Fibroblast of pulmonary artery (primary cell): ENCODE results near the gene OR3A2.
"Not testable (repeated sequence)": the region's sequence is repeated elsewhere in the genome, so short reads cannot be mapped to it uniquely, and the experiment has no call there.

ENCODE experiments used
- DNase-seq: peaks from one replicate; pipeline ENCODE4 v3.0.0-alpha.2; 2010; ENCODE audit warnings: low read depth
- H3K4me3 ChIP-seq: replicated peaks from 2 replicates; pipeline ENCODE4 v1.5.1; 2011; ENCODE audit warnings: low read depth, mild to moderate bottlenecking, control low read depth, low read length, moderate library complexity
- TF ChIP-seq, protein P1 (sequence below): IDR thresholded peaks from 2 replicates; pipeline ENCODE4 v1.5.1; 2011; ENCODE audit warnings: mild to moderate bottlenecking, control low read depth, low read length, inconsistent platforms; ENCODE audit errors: missing control alignments

OR3A2 gene

GRCh38 chr17:3401786-3402185 lies 15.7 kb upstream of the OR3A2 start:
- DNase-seq, result no peak
- TF ChIP-seq, protein P1, sequence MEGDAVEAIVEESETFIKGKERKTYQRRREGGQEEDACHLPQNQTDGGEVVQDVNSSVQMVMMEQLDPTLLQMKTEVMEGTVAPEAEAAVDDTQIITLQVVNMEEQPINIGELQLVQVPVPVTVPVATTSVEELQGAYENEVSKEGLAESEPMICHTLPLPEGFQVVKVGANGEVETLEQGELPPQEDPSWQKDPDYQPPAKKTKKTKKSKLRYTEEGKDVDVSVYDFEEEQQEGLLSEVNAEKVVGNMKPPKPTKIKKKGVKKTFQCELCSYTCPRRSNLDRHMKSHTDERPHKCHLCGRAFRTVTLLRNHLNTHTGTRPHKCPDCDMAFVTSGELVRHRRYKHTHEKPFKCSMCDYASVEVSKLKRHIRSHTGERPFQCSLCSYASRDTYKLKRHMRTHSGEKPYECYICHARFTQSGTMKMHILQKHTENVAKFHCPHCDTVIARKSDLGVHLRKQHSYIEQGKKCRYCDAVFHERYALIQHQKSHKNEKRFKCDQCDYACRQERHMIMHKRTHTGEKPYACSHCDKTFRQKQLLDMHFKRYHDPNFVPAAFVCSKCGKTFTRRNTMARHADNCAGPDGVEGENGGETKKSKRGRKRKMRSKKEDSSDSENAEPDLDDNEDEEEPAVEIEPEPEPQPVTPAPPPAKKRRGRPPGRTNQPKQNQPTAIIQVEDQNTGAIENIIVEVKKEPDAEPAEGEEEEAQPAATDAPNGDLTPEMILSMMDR, result no peak
- H3K4me3 ChIP-seq, result no peak overlapping the region

DNA sequence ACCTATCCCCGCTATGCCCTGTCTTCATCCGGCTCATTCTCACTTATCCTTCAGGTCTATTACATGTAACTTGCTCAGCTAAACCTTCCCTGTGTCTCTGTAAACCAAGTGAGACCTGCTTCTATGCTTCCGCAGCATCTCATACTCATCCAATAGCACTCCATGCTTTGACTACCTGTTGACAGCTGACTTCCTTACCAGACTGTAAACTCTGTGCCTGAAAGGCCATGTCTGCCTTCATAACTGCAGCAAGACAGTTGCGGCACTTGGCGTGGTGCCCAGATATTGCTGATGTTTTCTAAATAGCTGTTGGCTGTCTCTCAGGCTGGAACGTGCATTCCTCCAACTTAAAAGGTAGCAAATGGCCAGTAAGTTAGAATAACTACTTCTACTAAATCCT lies 13.9 kb upstream of the OR3A2 start:
- TF ChIP-seq, protein P1, result no peak
- peak; percentile 1 for DNase-seq
- no peak overlapping the region for H3K4me3 ChIP-seq

GRCh38 chr17:3398310-3398709 lies 12.2 kb upstream of the OR3A2 start, which contains the start of gene OR1E1:
TSS of gene OR1E1 (minus strand) at chr17:3398410. CDS start at chr17:3398410, 0 bp downstream.
- TF ChIP-seq, protein P1, result no peak
- no peak for DNase-seq
- no peak within 1 kb of the TSS for H3K4me3 ChIP-seq

GRCh38 chr17:3397801-3398200 lies 11.7 kb upstream of the OR3A2 start:
- DNase-seq, H3K4me3 ChIP-seq: not testable (repeated sequence)

DNA sequence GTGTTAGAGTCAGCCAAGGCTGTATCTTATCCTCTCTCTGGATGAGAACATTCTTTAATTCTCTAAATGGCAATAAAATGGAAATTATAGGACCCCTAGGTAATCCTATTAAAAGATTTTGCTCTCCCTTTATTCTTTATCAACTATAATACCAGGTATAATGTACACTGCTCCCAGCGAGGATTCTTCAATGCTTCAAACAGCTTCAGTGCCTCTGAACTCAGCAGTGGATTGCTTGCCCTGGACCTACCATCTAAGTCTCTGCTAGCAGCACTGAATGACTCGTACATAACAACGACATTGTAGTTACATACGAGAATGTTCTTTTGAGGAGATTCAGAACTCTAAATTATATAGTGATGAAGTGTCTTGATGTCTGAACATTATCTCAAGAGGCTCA lies 3.7 kb upstream of the OR3A2 start:
- no peak for DNase-seq
- TF ChIP-seq, protein P1, result no peak
- H3K4me3 ChIP-seq, result no peak overlapping the region

- H3K4me3 ChIP-seq, result no peak overlapping the region
- TF ChIP-seq, protein P1, result no peak
- no peak for DNase-seq
These were observed 4.2 kb downstream of the OR3A2 start for GRCh38 chr17:3381957-3382356.

GRCh38 chr17:3378321-3378720 lies 7.8 kb downstream of the OR3A2 start:
- DNase-seq, result no peak
- H3K4me3 ChIP-seq, result no peak overlapping the region
- TF ChIP-seq, protein P1, result no peak

GRCh38 chr17:3371167-3371566 lies 14.9 kb downstream of the OR3A2 start:
- not testable (repeated sequence) for DNase-seq, H3K4me3 ChIP-seq

DNA sequence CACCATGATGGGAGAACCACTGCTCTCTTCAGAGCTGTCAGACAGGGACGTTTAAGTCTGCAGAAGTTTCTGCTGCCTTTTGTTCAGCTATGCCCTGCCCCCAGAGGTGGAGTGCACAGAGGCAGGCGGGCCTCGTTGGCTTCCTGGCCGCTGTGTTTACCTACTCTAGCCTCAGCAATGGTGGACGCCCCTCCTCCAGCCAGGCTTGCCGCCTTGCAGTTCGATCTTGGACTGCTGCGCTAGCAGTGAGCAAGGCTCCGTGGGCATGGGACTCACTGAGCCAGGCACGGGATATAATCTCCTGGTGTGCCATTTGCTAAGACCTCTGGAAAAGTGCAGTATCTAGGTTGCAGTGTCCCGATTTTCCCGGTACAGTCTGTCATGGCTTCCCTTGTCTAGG lies 43.3 kb downstream of the OR3A2 start:
- not testable (repeated sequence) for DNase-seq, H3K4me3 ChIP-seq
